GM21576 (cell line): ENCODE data around the gene TENM4.

Source experiments
- ATAC-seq: cut with Tn5 transposase; IDR thresholded peaks from one replicate; pipeline ENCODE4 v1.9.1; 2021; ENCODE audit warnings: mild to moderate bottlenecking, moderate library complexity; ENCODE audit not compliant: unreplicated experiment

The TENM4 gene

DNA sequence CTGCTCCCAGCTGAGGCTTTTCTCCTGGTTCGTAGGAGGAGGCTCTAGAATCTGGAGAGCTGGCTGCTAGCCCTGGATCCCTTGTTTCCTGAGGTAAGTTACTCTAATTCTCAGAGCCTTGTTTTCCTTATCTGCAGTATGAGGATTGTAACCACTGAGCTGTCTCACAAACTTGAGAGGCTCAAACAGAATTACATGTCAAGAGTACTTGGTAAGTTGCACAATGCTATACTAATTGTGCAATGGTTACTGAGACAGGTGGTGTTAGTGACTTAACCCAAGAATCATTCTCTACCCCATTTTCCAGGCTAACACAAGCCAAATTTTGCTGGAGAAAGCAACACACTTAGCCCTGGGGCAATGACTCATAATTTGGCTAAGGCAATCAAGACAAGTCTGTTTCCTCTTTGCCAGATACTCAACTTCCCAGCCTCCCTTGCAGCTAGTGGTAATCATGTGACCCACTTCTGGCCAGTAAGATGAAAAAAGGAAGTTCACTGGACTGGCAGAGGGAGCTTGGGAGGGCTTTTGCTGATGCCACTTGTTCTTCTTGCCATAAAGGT is 348.0 kb downstream of the TENM4 start:
- no peak for ATAC-seq

- ATAC-seq, result no peak
Observed at GRCh38 chr11:79090191-79090705, 350.6 kb downstream of the TENM4 start.

- no peak for ATAC-seq
Observed at GRCh38 chr11:79089601-79090000, 351.2 kb downstream of the TENM4 start.

- no peak for ATAC-seq
Observed at GRCh38 chr11:79088967-79089366, 351.9 kb downstream of the TENM4 start.

- no peak for ATAC-seq
Observed at GRCh38 chr11:79087961-79088318, 352.9 kb downstream of the TENM4 start.

- no peak for ATAC-seq
Observed at GRCh38 chr11:79087238-79087960, 353.4 kb downstream of the TENM4 start.

DNA sequence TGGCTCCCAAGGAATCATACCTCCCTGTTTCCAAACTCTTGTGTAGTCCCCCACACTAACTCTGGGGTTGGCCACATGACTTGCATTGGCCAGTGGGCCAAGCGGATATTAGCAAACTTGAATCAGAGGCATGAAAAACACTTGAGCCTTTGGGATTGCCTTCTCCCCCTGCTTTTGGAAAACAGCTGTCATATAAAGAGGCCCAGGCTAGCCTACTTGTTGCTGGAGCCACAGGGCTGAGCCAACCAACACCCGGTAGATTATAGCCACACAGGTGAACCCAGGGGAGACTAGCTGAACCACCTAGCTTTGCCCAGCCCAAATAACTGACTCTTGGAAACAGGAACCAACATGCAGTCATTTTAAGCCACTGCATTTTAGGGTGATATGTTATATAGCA is 354.8 kb downstream of the TENM4 start:
- ATAC-seq, result no peak

DNA sequence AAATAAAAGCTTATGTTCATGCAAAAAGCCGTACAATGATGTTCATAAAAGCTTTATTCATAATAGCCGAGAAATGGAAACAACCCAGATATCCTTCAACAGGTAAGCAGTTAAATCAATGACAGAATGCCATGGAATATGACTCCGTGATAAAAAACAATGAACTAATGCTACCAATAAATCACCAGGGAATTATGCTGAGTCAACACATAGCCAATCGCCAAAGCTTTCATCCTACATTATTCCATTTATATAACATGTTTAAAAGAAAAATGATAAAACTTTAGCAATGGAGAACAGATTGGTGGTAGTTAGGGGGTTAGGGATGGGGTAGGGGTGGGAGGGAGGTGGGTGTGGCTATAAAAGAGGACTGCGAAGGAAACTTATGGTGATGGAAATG is 356.4 kb downstream of the TENM4 start:
- ATAC-seq, result no peak

DNA sequence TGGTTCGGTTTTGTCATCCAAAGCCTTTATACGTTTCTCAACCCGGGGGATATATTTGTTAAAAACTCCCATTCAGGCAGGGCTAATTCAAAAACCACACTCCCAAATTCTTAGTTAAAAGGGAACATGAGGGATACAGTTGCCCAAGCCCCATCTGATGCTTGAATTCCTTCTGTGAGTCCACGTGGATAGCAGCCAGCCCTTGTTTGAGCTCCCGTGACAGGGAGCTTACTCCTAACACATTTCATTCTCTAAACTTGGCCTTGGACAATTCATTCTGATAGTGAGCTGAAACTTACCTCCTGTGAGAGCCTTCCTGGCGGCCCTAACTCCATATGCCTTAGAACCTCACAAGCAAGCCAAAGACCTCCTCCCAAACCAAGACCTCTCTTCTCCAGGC is 357.5 kb downstream of the TENM4 start:
- no peak for ATAC-seq

DNA sequence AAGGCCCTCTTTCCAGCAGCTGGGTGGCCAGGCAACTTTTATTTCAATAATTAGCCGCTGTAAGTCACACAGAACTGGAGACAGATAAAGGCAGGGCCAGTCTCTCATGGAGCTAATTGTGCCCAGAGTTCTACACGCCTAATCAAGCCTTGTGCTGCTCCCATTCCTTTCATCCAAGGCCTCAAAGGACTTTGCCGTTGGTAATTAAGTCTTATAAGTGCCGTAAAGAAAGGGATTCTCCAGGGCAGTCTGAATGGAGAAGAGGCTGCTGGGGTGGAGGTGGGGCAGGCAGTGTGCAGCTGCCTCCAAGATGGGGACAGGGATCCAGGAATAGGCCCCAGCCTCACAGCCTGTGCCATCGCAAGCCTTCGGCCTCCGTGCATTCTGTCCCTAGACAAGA is 357.9 kb downstream of the TENM4 start:
- no peak for ATAC-seq

DNA sequence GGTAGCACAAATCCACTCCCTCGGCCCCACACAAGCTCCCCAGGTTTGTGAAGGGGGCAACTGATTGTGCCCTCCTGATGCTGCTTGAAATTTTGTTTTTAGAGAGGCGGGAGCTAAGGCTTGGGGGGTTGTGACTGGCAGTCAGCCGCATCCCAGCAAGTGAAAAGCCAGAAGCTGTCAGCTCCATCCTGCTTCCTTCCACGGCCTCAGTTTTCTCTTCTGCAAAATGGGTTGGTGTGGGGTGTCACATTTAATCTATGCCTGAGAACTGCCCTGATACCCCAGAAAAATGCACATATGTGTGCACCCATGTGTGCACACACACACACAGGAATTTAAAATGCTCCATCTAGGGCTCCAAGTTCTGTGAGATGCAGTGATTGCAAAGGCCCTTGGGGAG is 358.6 kb downstream of the TENM4 start:
- no peak for ATAC-seq

GRCh38 chr11:79081471-79082031 is 359.3 kb downstream of the TENM4 start:
- no peak for ATAC-seq

- no peak for ATAC-seq
Observed at GRCh38 chr11:79080551-79080950, 360.3 kb downstream of the TENM4 start.

DNA sequence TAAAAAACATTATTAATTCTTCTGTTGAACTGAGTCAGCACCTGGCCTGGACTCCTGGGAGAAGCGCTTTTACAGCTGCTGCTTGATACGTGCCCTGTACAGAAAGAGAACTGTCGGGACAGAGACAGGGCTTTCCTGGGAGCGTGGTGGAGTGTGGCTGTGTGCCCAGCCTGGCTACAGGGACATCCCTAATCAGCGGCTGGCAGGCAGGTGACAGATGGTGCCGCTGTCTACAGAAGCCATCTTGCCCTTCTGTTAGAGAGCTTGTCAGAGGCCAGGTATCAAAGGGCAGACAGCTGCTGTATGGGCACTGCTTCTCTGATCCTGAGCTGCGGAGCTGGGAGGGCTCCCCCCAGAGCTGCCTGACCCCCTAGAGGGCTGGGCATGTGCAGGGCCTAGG is 361.8 kb downstream of the TENM4 start:
- no peak for ATAC-seq

- ATAC-seq, result no peak
Observed at GRCh38 chr11:79078456-79078855, 362.4 kb downstream of the TENM4 start.

DNA sequence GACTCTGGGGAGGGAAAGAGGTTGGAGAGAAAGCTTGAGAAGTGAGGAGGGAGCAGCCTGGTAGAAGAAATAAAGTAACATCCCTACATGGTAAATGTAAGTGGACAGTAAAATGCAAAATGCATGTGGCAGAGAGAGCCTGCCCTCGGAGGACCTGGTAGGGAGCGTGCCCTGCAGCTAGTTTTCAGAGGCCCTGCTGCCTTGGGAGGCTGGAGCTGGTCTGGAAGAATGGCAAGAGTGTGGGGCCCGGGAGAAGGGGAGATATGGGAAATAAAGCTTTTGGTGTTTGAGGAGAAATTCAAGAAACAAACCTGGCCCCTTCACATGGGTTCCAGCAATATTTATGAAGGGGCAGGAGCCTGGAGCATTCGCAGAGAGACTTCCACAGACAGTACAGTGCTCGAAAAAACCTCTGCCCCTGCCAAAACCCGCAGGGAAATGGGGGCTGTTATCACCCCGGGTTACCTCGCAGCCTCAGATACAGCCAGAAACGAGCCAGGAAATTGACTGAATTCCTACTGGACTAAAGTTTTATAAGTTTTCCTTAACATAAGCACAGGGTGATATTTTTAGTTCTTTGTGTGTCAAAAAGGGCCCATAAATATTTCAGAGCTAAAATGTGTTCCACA is 363.0 kb downstream of the TENM4 start:
- ATAC-seq, result no peak

DNA sequence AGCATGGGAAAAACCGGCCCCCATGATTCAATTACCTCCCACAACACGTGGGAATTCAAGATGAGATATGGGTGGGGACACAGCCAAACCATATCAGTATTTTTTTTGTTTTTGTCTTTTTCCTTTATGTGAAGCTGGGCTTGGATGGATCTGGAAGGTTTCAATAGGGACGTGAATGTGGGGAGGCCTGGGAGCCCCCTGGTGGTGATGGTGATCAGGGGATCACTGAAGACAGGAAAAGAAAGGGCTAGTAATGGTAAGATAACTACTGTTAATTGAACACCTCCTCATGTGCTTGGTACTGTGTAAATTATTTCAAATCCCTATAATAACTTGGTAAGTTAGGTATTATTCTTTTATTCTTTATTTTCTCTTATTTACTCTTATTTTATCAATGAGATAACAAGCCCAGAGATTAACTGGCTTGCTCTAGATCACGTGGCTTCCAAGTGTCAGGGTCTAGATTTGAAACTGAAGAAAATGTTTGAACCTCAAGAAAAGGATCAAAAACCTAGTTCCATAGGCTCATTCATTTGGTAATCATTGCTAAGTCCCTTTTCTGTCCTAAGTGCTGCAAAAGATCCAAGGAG is 364.2 kb downstream of the TENM4 start:
- ATAC-seq, result no peak

- ATAC-seq, result no peak
Observed at GRCh38 chr11:79074547-79074946, 366.3 kb downstream of the TENM4 start.

- ATAC-seq, result no peak
Observed at GRCh38 chr11:79071190-79071589, 369.6 kb downstream of the TENM4 start.

DNA sequence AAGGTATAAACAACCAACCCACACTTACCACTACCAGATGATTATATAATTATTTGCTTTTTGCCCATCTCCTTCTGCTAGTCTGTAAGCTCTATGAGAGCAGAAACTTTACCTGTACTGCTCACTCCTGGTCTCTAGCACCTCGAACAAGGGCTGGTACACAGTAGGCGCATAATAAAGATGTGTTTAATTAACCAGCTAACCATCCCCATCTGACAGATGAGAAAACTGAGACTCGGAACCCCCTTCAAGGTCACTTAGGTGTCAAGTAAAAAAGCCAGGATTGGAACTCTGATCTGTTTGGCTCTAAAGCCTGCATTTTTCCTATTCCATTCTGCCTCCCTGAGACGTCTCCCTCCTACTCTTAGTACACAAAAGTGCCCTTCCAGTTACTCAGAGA is 370.3 kb downstream of the TENM4 start:
- no peak for ATAC-seq

GRCh38 chr11:79069504-79069903 is 371.3 kb downstream of the TENM4 start:
- no peak for ATAC-seq

DNA sequence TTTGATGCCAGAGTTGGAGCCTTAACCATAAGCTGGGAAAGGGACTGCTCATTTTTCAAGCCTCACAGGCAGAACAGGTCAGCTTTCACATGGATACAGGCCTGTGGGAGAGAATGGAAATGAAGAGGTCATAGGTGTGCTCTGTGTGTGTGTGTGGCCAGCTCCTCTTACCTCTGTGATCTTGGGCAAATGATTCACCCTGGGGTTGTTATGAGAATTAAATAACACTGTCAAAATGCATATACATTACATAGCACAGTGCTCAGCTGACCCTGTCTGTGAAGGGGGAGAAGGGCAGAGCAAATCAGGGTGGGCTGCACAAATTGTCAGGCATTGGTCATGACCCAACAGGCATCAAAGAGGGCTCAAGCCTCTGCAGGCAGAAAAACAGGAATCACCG is 372.5 kb downstream of the TENM4 start:
- ATAC-seq, result no peak
